C1 segment of cervical spinal cord (tissue), 14 donors: ENCODE data around the gene MUL1.
A peak's percentile ranks its signal among the peaks of the same experiment; 100 is the strongest.

Experiments
- DNase-seq, 14 donors: peaks; one replicate each; lab custom pipeline; 2025; lab: John Stamatoyannopoulos, UW

MUL1 gene

DNA sequence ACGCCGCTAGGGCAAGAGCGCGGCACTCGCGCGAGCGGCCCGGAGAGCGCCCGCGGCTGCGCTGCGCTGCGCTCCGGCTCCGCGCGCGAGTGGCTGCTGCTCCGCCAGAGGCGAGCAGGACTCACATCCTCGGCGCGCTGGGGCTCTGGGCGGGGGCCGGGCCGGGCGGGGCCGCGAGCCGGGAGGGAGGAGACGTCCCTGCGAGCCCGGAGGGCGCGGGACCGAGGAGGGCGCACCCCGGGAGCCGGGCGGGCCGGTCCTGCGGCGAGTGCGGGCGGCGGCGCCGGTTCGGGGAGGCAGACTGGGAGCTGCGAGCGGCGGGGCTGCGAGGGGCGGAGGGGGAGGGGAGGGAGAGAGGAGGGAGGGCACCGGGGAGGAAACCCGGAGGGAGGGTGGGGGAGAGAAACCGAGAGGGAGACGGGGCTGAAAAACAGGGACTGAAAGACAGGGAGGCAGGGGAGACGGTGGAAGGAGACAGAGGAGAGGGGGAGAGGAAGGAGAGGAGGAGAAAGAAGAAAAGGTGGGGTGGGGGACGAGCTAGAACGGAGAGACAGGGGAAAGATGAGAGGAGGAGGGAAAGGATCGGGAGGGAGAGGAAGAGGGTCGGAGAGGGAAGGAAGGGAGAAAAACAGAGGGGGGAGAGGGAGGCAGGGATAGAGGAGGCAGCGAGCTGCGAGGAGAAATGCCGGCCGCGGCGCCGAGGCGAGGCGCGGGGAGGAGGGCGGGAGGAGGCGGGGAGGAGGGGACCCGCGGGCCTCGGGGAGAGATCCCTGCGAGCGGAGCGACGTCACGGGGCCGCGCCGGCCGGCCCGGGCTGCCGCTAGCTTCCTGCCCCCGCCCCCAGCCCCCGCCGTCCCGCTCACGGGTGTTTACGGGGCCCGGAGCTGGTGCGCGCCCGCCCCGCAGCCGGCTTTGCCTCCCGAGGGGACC, 22.2 kb downstream of the MUL1 start, which contains the start of gene CAMK2N1:
Gene CAMK2N1 (minus strand): TSS at position 684 of the 930 bp plus-strand sequence. CDS start 831 bp downstream, outside the sequence.
- DNase-seq, result peak in 12 of 14 donors; percentile 32 to 86 (median 76)

GRCh38 chr1:20484519-20485462, 23.2 kb downstream of the MUL1 start:
- peak in 4 of 14 donors; percentile 39 to 70 (median 47) for DNase-seq

GRCh38 chr1:20483833-20484518, 24.0 kb downstream of the MUL1 start:
- DNase-seq, result peak in 9 of 14 donors; percentile 18 to 78 (median 57)

DNA sequence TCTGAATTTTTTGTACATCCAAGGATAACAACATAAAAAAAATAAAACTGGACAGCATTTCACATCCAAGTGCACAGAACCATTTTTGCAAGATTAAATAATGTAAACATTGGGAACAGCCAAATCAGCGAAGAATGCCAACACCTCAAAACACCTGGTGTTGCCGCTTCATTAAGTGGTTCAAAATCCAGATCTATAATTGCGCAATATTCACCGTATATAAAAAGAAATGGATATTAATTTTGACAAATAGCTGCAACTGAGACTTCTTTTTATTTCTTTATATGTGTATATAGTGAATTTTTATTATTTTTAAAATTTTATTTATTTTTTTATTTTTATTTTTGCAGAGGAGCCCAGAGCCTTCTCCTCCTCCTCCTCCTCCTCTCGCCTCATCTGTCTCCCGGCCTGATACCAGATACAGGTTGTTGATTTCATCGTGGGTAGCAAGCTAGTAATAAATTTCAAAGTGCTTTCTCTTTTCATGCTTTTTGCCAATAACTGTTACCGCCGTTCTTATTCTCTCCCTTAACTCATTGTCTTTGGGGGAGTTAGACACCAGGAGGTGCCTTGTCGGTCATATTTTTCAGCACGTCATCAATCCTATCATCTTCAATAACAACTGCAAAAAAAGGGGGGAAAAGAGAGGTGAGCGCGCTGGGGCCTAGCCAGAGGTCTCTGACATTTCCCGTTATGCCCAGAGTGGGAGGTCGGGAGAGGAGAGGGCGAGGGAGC, 24.7 kb downstream of the MUL1 start:
- DNase-seq, result peak in 1 of 14 donors; percentile 57

- DNase-seq, result peak in 3 of 14 donors; percentile 19 to 38 (median 38)
These were observed 26.1 kb downstream of the MUL1 start for GRCh38 chr1:20481643-20482498.

GRCh38 chr1:20480951-20481617, 26.9 kb downstream of the MUL1 start:
- DNase-seq, result peak in 1 of 14 donors; percentile 56

DNA sequence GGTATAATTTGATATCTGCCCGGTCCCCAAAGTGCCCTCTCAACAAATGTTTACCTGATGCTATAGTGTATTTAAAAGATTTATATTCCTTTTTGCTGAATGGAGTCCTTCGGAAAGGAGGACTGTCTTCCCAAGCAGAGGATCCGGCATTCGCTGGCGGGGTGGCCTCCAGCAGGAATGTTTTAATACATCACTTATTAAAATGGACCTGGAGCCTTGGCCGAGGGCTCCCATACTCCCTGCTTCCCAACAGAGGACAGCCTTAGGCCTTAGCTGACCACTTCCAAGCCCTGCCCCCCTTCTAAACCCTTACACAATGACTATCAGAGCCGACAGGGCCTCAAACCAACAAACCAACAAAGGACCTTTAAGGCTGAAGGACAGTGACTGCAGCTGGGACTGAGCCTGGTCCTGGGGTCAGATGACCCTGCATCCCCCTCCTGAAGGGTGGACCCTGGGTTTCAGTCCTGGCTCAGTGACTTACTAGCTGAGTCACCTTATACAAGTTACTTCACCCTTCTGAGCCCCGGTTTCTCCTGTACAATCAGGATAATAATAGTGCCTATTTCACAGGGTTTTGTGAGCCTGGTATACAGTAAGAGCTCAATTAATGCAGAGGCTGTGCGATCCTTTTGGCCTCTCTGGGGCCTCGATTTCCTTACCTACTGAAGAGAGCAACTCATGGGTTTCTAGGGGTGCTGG, 27.6 kb downstream of the MUL1 start:
- DNase-seq, result peak in 10 of 14 donors; percentile 17 to 66 (median 54)

DNA sequence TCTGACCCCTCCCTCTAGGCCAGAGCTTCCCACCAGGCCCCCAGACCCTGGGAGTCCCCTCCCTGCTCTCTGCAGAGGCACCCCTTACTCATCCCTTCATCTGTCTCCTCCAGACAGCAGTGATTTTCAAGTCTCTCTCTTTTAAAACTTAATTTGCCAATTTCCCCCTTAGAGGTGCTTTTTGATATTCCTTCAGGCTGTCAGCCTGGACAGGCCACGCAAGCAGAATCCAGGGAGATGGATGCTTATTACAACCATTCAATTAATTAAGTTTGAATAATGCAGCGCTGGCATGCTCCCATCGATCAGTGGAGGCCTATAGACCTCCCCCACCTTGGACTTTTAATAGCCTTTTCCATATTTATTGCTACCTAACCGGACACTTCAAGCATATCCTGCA, 28.1 kb downstream of the MUL1 start:
- DNase-seq, result peak in 1 of 14 donors; percentile 18

- no peak for DNase-seq
These were observed 29.8 kb downstream of the MUL1 start for GRCh38 chr1:20478057-20478635.

GRCh38 chr1:20477348-20478056, 30.4 kb downstream of the MUL1 start:
- DNase-seq, result peak in 8 of 14 donors; percentile 4 to 52 (median 29)

GRCh38 chr1:20476265-20477038, 31.5 kb downstream of the MUL1 start:
- DNase-seq, result peak in 10 of 14 donors; percentile 14 to 73 (median 41)

- DNase-seq, result no peak
These were observed 33.0 kb downstream of the MUL1 start for GRCh38 chr1:20474996-20475395.

DNA sequence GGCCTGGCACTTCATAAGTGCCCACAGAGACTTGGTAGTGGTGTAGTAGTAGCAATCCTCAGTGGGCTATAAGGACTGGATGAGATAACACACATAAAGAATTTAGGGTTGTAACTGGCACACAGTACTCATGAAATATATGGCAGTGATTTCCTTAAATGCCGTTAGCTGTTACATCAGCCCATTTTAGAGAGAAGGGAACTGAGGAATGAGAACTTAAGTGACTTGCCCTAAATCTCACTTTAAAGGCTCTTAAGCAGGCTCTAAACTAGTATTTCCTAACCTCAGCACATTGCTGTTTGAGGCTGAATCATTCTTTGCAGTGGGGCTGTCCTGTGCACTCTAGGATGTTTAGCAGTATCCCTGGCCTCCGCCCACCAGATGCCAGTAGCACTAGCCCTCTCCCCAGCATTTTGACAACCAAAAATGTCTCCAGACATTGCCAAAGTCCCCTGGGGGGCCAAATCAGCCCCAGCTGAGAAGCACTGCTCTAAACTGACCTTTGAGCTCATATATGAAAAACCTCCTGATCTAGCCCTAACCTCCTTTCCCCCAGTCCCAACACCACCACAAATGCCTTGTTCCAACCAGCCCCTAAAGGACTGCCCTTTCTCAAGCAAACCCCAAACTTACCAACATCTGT, 33.5 kb downstream of the MUL1 start:
- no peak for DNase-seq

- DNase-seq, result no peak
These were observed 34.1 kb downstream of the MUL1 start for GRCh38 chr1:20473894-20474293.

- peak in 8 of 14 donors; percentile 16 to 63 (median 39) for DNase-seq
These were observed 34.9 kb downstream of the MUL1 start for GRCh38 chr1:20472860-20473711.
